Body of pancreas (tissue), 4 donors: ENCODE measurements around the gene MAPK8.

Experiments
- POLR2A ChIP-seq, 3 donors: fragments of 450-650 bp; IDR thresholded peaks; one replicate each; pipeline ENCODE4 v1.6.1; 2016; ENCODE audit warnings: antibody characterized with exemption in 3 of 3, mild to moderate bottlenecking in 2 of 3
- TF ChIP-seq, protein P1 (sequence below), 7 experiments: fragments of 450-650 bp in 4 of 7; fragments of 200-600 bp in 3 of 7; sonication (generic) in 3 of 7; IDR thresholded peaks; one replicate each; pipeline ENCODE4 v1.5.1; 2016 to 2019; ENCODE audit warnings: antibody characterized with exemption in 7 of 7

DNA sequence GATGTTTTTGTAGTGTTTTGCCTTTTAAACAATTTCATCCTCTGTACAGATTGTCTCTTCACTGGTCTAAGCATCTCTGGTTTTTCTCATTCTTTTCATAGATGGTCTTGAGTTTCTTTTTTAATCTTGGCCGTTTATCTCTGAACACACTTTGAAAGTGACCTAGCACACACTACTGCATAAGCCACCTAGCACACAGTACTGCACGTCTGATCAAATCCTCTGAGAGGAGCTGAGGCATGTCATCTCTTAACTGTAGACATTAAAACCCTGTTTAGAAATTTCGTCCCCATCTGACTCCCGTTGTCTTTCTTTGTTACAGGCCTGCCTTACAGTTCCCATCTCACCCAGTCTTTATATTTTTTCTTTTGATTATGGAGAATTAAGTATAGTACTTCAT is 100.2 kb downstream of the MAPK8 start:
- TF ChIP-seq, protein P1, sequence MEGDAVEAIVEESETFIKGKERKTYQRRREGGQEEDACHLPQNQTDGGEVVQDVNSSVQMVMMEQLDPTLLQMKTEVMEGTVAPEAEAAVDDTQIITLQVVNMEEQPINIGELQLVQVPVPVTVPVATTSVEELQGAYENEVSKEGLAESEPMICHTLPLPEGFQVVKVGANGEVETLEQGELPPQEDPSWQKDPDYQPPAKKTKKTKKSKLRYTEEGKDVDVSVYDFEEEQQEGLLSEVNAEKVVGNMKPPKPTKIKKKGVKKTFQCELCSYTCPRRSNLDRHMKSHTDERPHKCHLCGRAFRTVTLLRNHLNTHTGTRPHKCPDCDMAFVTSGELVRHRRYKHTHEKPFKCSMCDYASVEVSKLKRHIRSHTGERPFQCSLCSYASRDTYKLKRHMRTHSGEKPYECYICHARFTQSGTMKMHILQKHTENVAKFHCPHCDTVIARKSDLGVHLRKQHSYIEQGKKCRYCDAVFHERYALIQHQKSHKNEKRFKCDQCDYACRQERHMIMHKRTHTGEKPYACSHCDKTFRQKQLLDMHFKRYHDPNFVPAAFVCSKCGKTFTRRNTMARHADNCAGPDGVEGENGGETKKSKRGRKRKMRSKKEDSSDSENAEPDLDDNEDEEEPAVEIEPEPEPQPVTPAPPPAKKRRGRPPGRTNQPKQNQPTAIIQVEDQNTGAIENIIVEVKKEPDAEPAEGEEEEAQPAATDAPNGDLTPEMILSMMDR (IDR thresholded peaks at IDR 0.05), result no peak
- TF ChIP-seq POLR2A (IDR thresholded peaks at IDR 0.05), result no peak
